ENCODE data around the gene HTR3B.

The HTR3B gene

DNA sequence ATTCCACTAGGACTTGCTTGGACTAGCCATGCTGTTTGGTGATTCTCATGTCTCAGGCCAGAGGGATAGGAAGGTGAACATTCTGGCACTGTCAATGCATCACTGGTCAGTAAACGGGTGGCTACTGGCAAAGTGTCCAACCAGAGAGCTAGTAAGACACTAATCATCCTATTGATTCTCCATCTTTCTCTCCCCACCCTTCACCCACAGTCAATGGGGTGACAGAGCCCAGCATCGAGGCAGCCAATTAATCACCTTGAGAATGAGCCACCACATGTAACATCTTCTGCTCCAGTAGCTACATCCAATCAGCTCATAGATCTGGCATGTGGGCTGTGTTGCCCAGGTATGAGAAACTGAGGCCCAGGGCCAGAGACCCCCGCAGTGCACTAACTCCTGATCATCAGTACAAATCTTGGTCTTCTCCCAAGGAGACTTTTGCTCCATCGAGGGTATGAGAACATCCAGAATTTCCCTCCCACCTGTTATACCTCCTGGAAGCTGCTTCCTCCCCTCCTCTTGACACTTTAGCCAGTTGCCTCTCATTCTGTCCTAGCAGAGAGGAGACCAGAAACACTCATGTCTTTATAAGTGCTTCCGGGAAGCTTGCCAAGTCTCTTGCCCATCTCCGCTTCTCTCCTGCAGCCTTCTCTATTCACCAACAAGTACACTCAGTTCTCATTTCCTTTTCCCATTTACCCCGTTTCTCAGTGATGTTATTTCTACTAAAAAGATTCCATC is 87.3 kb downstream of the HTR3B start:
- peak; percentile 98 for DNase-seq

DNA sequence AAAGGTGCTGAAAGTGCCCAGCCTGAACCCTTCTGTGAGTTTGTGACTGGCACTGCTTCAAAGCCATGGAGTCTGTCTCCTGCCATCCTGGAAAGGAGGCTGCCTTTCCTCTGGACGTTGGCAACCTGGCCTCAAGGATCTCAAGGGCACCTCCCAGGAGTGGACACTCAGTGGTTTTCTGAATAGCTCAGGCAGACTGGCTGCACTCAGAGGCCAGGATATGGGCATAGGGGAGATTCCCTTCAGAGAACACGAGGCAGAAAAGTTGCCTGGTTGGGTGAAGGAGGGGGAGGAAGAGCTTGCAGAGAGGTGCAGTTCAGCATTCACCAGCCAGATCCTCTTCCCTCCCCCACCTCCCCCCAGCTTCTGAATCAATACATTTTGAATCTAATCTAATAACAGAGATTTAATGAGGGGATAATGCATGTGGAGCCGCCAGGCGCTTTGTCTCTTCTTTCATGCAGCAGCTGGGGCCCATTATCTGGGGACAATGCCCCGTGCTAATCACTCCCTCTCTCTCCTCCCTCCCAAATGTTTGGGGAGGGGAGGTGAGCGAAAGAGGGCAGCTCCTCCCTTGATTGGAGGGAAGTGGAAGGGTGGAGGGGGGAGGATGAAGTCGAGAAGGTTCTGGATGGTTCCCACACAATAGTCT is 88.0 kb downstream of the HTR3B start:
- peak; percentile 99 for DNase-seq

- peak; percentile 81 for DNase-seq
These were observed 89.7 kb downstream of the HTR3B start for GRCh38 chr11:113994077-113994954.
